ENCODE measurements around the gene SLC19A1. TPM values are rescaled to one million over a fixed set of nuclear protein-coding genes. Genes with fewer than 3 reads are reported as not detected.

SLC19A1 gene
- total and polyA plus RNA-seq, 4 donors = 9.0 to 37.2 (median 21.1) TPM

DNA sequence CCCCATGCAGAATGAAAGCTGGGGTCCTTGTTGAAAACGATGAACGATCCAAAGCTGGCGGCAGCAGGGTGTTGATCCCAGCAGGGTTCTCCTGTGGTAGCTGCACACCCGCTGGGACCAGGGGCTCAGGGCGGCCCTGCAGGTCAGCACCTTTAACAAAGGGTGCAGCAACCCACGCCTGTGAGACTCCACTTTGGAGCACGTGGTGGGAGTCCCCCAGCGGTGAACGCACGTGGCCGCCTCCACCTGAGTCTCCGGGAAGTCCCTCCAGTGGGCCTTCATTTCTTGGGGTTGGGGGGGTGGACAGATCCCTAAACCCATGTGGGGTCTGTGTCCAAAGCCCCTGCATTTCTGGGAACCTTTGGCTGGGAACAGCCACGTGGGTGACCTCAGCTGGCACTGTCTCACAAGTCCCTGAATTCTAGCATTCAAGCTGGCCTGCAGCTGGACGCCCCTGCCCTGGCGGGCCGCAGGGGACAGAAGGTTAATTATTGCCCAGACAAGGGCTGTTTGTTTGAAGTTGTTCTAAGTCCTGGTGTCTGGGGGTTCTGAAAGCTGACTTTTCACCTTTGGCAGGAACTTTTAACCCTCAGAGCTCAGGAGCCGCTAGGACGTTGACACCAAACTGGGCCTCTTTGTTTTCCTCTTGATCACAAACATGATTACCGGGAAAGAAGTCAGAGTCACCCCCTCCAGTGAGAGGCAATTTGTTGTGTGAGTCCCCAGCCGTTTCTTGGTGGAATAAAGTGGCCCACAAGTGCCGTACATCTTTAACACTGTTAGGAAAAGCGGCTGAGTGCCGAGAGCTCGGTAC lies 72.8 kb downstream of the SLC19A1 start:
- Histone ChIP-seq H3K27me3 (ENCODE audit: control insufficient read depth, insufficient read depth, low read length) (no peaks in the 10 kb centered on the region), H3K36me3 (ENCODE audit: control insufficient read depth, insufficient read depth, low read length) (peaks cover 31% of the 10 kb centered on the region), H3K4me1 (ENCODE audit: control insufficient read depth, insufficient read depth, low read length) (peaks cover 71% of the 10 kb centered on the region), H3K27ac (ENCODE audit: low read depth, low read length) (peak overlapping the region; percentile 17), H3K4me3 (ENCODE audit: low read depth, low read length) (no peak overlapping the region), H3K9me3 (ENCODE audit: control insufficient read depth, insufficient read depth, low read length) (no peaks in the 10 kb centered on the region)
- 50% methylated on average over 24 of the region's 24 CpGs for WGBS (ENCODE audit: insufficient coverage)
- peak in 2 of 6 donors; percentile 47 to 73 for DNase-seq (ENCODE audit: low read depth in 4 of 6, low spot score in 6 of 6)

DNA sequence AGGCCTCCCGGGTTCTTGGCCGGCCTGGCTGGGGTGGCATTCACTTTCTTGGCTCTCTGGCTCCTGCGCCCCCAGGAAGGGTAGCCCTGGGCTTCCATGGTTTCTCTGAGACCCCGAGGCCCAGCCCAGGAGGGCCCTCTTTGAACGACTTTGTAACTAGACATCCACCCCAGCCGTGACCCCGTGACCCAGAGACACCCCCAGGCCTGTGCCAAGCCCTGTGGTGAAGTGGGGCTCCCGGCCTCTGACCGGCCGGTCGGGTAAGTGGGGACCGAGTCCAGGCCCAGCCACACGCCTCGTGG lies 73.3 kb downstream of the SLC19A1 start:
- WGBS (ENCODE audit: insufficient coverage) = 88% methylated on average over 14 of the region's 14 CpGs
- no peak overlapping the region for H3K27ac ChIP-seq (ENCODE audit: low read depth, low read length)
- no peaks in the 10 kb centered on the region for H3K9me3 ChIP-seq (ENCODE audit: control insufficient read depth, insufficient read depth, low read length)
- peaks cover 71% of the 10 kb centered on the region for H3K4me1 ChIP-seq (ENCODE audit: control insufficient read depth, insufficient read depth, low read length)
- H3K4me3 ChIP-seq (ENCODE audit: low read depth, low read length) = no peak overlapping the region
- peaks cover 29% of the 10 kb centered on the region for H3K36me3 ChIP-seq (ENCODE audit: control insufficient read depth, insufficient read depth, low read length)
- no peak for DNase-seq (ENCODE audit: low read depth in 4 of 6, low spot score in 6 of 6)
- H3K27me3 ChIP-seq (ENCODE audit: control insufficient read depth, insufficient read depth, low read length) = no peaks in the 10 kb centered on the region

DNA sequence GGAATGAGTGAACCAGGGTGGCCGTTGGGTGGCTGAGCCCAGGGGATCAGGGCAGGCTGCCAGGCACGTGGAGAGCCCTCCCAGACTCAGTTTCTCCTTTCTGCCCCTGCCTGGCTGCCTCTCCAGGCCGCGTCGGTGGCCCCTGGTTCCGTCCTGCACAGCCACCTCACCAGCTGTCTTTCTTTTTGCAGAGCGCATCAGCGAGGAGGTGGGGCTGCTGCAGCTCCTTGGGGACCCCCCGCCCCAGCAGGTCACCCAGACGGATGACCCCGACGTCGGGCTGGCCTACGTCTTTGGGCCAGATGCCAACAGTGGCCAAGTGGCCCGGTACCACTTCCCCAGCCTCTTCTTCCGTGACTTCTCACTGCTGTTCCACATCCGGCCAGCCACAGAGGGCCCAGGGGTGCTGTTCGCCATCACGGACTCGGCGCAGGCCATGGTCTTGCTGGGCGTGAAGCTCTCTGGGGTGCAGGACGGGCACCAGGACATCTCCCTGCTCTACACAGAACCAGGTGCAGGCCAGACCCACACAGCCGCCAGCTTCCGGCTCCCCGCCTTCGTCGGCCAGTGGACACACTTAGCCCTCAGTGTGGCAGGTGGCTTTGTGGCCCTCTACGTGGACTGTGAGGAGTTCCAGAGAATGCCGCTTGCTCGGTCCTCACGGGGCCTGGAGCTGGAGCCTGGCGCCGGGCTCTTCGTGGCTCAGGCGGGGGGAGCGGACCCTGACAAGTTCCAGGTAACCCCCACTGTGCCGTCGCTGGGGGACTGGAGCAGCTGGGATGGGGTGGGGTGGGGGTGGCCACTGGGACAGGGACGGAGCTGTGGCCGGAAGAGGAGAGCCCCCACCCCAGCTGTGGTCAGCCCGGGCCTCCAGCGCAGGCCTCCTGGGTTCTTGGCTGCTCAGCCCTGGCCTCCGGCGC lies 73.9 kb downstream of the SLC19A1 start:
- DNase-seq (ENCODE audit: low read depth in 4 of 6, low spot score in 6 of 6) = no peak

DNA sequence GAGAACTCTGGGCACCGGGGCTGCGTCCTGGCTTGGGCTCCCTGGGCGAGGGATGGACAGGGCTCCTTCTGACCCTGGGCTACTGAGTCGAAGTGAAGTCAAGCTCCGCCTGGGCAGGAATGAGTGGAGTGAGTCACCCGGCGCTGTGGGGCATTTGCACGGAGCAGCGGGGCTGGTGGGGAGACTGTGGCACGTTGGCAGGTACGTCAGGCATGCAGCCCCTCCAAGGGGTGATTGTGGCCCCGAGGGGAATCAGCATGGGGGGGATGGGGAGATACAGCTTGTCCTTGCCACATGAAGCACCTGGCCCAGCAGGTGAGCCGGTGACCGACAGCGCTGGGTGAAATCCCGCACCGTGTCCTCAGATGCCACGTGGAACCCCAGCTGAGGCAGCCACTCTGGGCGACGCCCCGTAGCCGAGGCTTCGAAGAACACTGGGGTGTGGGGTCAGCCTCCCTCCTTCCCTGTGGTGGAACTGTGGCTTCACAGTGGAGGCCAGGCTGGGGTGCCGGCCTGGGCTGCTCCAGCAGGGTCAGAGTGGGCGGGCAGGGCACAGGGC lies 74.9 kb downstream of the SLC19A1 start:
- 86% methylated on average over 24 of the region's 25 CpGs for WGBS (ENCODE audit: insufficient coverage)
- H3K4me3 ChIP-seq (ENCODE audit: low read depth, low read length) = no peak overlapping the region
- DNase-seq (ENCODE audit: low read depth in 4 of 6, low spot score in 6 of 6) = no peak

More for the DNA sequence above, 73.9 kb downstream of the SLC19A1 start:
- no peak overlapping the region for H3K27ac ChIP-seq (ENCODE audit: low read depth, low read length)
- no peaks in the 10 kb centered on the region for H3K9me3 ChIP-seq (ENCODE audit: control insufficient read depth, insufficient read depth, low read length)
- whole genome bisulfite sequencing (ENCODE audit: insufficient coverage) = 92% methylated on average over 45 of the region's 45 CpGs
- no peak overlapping the region for H3K4me3 ChIP-seq (ENCODE audit: low read depth, low read length)
- H3K36me3 ChIP-seq (ENCODE audit: control insufficient read depth, insufficient read depth, low read length) = peaks cover 29% of the 10 kb centered on the region
- peaks cover 71% of the 10 kb centered on the region for H3K4me1 ChIP-seq (ENCODE audit: control insufficient read depth, insufficient read depth, low read length)
- H3K27me3 ChIP-seq (ENCODE audit: control insufficient read depth, insufficient read depth, low read length) = no peaks in the 10 kb centered on the region

DNA sequence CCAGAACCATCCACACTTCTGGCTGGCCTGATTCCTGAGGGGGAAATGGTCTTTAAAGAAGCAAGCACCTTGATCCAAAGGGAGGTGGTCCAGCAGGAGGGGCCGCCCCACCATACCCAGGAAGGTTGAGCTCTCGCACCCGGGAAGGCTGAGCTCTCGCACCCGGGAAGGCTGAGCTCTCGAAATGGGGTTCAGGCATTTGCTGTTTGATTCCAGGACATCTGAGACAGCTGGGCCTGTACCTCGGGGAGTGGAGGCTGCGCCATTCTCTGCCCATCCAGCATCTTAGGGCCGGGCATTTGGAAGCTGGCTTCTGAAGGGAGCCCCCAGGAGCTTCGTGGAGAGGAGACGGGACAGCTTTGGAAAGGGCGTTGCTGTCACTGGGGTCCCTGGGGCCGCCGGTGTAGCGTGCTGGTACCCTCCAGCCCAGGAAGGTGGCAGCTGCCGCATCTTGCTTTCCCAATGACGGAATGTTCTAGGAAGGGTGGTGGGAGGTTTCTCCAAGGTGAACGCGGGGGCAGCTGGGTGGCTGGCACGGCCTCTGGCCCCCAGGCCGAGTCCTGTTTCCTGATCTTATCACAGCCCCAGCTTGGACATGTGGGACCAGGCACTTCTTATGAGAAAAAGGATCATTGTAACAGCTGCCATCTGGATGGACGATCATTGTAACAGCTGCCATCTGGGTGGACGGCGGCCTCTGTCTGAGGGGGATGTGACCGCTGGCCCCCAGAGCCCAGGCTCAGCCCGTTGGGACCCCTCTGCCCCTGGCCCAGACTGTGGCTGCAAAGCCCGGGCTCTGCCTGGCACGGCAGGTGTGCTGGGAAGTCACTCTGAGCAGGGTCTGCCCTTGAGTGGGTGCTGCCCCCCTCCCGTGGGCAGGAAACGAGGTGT lies 75.7 kb downstream of the SLC19A1 start:
- Histone ChIP-seq H3K36me3 (ENCODE audit: control insufficient read depth, insufficient read depth, low read length) (peaks cover 20% of the 10 kb centered on the region), H3K27me3 (ENCODE audit: control insufficient read depth, insufficient read depth, low read length) (no peaks in the 10 kb centered on the region), H3K9me3 (ENCODE audit: control insufficient read depth, insufficient read depth, low read length) (peaks cover 11% of the 10 kb centered on the region), H3K4me3 (ENCODE audit: low read depth, low read length) (no peak overlapping the region), H3K4me1 (ENCODE audit: control insufficient read depth, insufficient read depth, low read length) (peaks cover 54% of the 10 kb centered on the region), H3K27ac (ENCODE audit: low read depth, low read length) (no peak overlapping the region)
- DNase-seq (ENCODE audit: low read depth in 4 of 6, low spot score in 6 of 6) = no peak
- 76% methylated on average over 30 of the region's 30 CpGs for WGBS (ENCODE audit: insufficient coverage)

More for the DNA sequence above, 74.9 kb downstream of the SLC19A1 start:
- peaks cover 61% of the 10 kb centered on the region for H3K4me1 ChIP-seq (ENCODE audit: control insufficient read depth, insufficient read depth, low read length)
- H3K9me3 ChIP-seq (ENCODE audit: control insufficient read depth, insufficient read depth, low read length) = peaks cover 4% of the 10 kb centered on the region
- H3K27ac ChIP-seq (ENCODE audit: low read depth, low read length) = no peak overlapping the region
- no peaks in the 10 kb centered on the region for H3K27me3 ChIP-seq (ENCODE audit: control insufficient read depth, insufficient read depth, low read length)
- peaks cover 20% of the 10 kb centered on the region for H3K36me3 ChIP-seq (ENCODE audit: control insufficient read depth, insufficient read depth, low read length)

DNA sequence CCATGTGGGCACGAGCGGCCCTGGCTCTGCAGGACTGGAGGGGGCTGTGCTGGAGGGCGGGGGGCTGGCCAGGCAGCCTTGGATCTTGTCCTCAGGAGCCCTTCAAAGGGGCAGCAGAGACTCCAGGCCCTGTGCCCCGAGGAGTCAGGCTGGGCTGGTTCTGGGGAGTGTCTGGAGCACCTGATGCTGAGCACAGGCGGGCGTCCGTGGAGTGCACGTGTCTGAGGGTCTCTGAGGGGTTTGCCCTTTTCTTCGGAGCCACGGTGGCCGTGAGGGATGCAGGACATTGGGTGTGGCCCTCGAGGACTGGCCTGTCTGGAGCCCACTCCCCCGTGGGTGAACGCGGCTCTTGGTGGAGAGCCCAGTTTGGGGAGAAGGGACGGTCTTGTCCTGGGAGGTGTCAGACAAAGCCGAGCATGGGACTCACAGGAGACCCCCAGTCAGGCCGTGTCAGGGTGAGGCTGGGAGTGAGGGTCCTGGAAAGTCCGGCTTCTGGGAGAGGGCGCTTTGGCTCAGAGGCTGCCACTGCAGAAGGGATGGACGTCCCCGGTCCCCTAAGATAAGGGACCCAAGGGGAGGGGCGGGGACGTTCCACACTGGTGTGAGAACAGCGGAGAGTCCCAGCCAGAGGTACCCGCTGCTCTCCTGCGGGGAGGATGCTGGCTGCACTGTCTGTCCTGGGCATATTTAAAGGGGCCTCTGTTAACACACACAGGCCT lies 76.5 kb downstream of the SLC19A1 start:
- Histone ChIP-seq H3K9me3 (ENCODE audit: control insufficient read depth, insufficient read depth, low read length) (peaks cover 16% of the 10 kb centered on the region), H3K27me3 (ENCODE audit: control insufficient read depth, insufficient read depth, low read length) (no peaks in the 10 kb centered on the region), H3K4me3 (ENCODE audit: low read depth, low read length) (no peak overlapping the region), H3K36me3 (ENCODE audit: control insufficient read depth, insufficient read depth, low read length) (peaks cover 20% of the 10 kb centered on the region), H3K4me1 (ENCODE audit: control insufficient read depth, insufficient read depth, low read length) (peaks cover 46% of the 10 kb centered on the region), H3K27ac (ENCODE audit: low read depth, low read length) (no peak overlapping the region)
- no peak for DNase-seq (ENCODE audit: low read depth in 4 of 6, low spot score in 6 of 6)
- 83% methylated on average over 22 of the region's 27 CpGs for WGBS (ENCODE audit: insufficient coverage)

DNA sequence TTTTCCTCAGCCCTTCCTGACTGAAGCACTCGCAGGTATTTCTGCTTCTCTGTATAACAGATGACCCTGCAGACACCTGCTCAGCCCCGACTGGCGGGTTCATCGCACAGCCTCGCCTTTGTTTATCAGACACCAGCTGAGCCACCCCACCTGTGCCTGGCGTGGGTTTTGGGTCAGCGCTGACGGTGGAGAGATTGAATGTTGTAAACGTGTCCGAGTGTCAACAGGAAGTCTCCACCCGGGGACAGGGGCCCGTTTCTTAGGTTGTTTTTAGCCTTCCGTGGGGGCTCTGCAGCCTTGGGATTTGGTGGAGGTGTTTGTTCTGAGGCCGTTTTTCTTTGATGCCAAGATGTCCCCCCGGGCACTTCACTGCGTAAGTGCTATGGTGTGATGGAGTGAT lies 77.1 kb downstream of the SLC19A1 start:
- Histone ChIP-seq H3K27ac (ENCODE audit: low read depth, low read length) (no peak overlapping the region), H3K4me3 (ENCODE audit: low read depth, low read length) (no peak overlapping the region), H3K36me3 (ENCODE audit: control insufficient read depth, insufficient read depth, low read length) (peaks cover 22% of the 10 kb centered on the region), H3K4me1 (ENCODE audit: control insufficient read depth, insufficient read depth, low read length) (peaks cover 41% of the 10 kb centered on the region), H3K9me3 (ENCODE audit: control insufficient read depth, insufficient read depth, low read length) (peaks cover 16% of the 10 kb centered on the region), H3K27me3 (ENCODE audit: control insufficient read depth, insufficient read depth, low read length) (no peaks in the 10 kb centered on the region)
- WGBS (ENCODE audit: insufficient coverage) = 77% methylated on average over 16 of the region's 16 CpGs
- no peak for DNase-seq (ENCODE audit: low read depth in 4 of 6, low spot score in 6 of 6)

DNA sequence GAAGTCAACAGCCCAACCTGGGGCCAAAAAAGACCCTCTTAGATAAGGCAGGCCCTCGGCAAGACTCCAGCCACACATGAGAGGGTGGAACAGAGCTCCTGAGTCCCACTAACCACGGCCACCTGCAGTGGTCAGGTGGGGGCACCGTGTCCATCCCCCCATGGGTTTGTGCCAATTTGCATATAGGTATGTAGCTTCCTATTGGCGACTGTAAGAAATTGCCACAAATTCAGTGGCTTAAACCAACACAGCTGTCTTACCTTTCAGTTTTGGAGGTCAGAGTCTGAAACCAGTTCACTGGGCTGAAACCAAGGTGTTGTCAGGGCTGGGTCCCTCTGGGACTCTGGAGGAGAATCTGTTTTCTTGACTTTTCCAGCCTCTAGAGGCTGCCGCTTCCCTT lies 77.9 kb downstream of the SLC19A1 start:
- 83% methylated on average over 2 of the region's 5 CpGs for WGBS (ENCODE audit: insufficient coverage)
- H3K27me3 ChIP-seq (ENCODE audit: control insufficient read depth, insufficient read depth, low read length) = no peaks in the 10 kb centered on the region
- H3K27ac ChIP-seq (ENCODE audit: low read depth, low read length) = no peak overlapping the region
- peaks cover 16% of the 10 kb centered on the region for H3K9me3 ChIP-seq (ENCODE audit: control insufficient read depth, insufficient read depth, low read length)
- no peak overlapping the region for H3K4me3 ChIP-seq (ENCODE audit: low read depth, low read length)
- H3K4me1 ChIP-seq (ENCODE audit: control insufficient read depth, insufficient read depth, low read length) = peaks cover 33% of the 10 kb centered on the region
- no peak for DNase-seq (ENCODE audit: low read depth in 4 of 6, low spot score in 6 of 6)
- peaks cover 28% of the 10 kb centered on the region for H3K36me3 ChIP-seq (ENCODE audit: control insufficient read depth, insufficient read depth, low read length)

Data from spinal cord (tissue), 10 donors.